Retinal pigment epithelial cell (primary cell): ENCODE measurements around the gene GADD45B.
A peak's percentile ranks its signal among the peaks of the same experiment; 100 is the strongest.
"Not testable (repeated sequence)": the region's sequence is repeated elsewhere in the genome, so short reads cannot be mapped to it uniquely, and the experiment has no call there.

ENCODE experiments used
- DNase-seq: peaks from one replicate; pipeline ENCODE4 v3.0.0-alpha.2; 2010; ENCODE audit warnings: low read depth
- H3K4me3 ChIP-seq: 2 replicates; pipeline ENCODE4 v1.5.1; 2011; ENCODE audit warnings: mild to moderate bottlenecking, low read length, control low read depth, moderate library complexity
- TF ChIP-seq, protein P1 (sequence below): conservative IDR thresholded peaks from 2 replicates; pipeline ENCODE4 v1.5.1; 2011; ENCODE audit warnings: low read depth, low read length, control low read depth, inconsistent platforms

The GADD45B gene

DNA sequence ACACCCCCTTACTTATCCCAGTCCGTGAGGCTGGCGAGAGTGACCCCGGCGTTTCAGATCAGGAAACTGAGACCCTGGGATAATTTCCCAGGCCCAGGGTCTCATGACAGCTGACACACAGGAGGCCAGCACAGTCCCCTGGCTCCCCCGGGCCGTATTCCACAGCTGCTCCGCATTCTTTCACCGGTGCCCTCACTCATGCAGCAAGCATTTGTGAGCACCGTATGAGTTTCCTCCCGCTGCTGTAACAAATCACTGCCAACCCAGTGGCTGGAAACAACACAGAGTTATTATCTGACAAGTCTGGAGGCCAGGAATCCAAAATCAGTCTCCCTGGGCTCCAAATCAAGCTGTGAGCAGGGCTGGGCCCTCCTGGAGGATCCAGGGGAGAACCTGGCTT, 21.3 kb downstream of the GADD45B start:
- TF ChIP-seq, protein P1, sequence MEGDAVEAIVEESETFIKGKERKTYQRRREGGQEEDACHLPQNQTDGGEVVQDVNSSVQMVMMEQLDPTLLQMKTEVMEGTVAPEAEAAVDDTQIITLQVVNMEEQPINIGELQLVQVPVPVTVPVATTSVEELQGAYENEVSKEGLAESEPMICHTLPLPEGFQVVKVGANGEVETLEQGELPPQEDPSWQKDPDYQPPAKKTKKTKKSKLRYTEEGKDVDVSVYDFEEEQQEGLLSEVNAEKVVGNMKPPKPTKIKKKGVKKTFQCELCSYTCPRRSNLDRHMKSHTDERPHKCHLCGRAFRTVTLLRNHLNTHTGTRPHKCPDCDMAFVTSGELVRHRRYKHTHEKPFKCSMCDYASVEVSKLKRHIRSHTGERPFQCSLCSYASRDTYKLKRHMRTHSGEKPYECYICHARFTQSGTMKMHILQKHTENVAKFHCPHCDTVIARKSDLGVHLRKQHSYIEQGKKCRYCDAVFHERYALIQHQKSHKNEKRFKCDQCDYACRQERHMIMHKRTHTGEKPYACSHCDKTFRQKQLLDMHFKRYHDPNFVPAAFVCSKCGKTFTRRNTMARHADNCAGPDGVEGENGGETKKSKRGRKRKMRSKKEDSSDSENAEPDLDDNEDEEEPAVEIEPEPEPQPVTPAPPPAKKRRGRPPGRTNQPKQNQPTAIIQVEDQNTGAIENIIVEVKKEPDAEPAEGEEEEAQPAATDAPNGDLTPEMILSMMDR, result no peak
- no peak overlapping the region for H3K4me3 ChIP-seq
- no peak for DNase-seq

DNA sequence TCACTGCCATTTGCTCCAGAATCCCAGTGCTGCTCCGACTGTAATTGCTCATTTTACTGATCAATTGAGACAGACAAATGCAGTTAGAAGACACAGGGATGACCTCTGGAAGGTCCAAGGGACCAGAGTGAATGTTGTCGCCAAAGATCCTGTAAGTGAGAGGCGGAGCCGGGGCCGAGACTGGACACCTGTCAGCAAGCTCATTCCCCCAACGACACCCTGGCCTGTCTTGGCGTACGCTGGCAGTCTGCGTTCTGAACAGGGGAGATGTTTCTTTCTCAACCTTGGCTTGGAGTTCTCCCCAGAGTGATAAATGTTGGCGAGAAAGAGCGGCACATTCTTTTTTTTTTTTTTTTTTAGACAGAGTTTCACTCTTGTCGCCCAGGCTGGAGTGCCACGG, 24.2 kb downstream of the GADD45B start:
- no peak for DNase-seq
- TF ChIP-seq, protein P1, result no peak
- H3K4me3 ChIP-seq, result no peak overlapping the region

DNA sequence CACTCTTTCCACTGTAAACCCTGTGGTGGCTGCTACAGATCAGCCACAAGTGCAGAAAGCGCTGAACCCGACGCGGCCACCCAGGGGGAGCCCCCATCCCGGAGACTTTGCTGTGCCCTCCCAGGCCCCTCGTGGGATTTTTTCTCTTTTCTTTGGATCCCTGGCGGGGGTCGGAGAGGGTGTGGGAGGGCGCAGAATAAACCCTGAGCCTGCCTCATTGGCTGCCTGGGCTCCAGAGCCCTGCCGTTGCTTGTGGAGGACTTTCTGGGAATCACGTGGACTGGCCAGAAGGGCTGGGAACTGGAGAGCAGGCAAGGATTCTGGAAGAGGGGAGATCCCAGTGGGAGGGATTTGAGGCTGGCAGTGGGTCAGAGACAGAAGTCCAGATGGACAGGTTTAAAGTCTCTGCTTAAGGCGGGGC, 24.9 kb downstream of the GADD45B start:
- TF ChIP-seq, protein P1, result peak; percentile 25
- no peak overlapping the region for H3K4me3 ChIP-seq
- DNase-seq, result no peak

DNA sequence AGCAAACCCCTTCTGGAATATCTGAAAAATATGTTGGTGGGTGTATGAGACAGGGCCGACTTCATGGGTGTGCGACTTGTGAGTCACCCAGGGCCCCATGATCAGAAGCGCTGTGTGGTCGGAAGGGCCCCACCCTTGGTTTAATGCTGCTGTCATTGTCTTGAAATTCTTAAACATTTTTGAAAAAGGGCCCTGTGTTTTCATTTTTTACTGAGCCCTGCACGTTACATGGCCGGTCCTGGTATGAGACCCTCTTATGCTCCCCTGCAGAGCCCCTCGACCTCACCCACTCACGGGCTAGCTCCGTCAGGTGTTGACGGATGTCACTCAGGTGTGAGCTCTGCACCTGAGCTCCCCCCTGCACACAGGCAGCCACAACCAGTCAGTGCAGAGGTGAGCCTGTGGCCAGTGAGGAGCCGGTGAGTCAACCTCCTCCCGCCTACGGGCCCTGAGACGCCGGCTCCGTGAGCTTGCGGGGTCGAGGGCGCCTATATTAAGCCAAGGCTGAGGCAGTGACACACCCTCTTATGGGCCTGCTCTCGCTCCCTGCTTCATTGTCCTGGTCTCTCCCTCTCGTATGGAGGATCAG, 27.7 kb downstream of the GADD45B start:
- peak; percentile 73 for DNase-seq
- no peak overlapping the region for H3K4me3 ChIP-seq
- TF ChIP-seq, protein P1, result no peak

DNA sequence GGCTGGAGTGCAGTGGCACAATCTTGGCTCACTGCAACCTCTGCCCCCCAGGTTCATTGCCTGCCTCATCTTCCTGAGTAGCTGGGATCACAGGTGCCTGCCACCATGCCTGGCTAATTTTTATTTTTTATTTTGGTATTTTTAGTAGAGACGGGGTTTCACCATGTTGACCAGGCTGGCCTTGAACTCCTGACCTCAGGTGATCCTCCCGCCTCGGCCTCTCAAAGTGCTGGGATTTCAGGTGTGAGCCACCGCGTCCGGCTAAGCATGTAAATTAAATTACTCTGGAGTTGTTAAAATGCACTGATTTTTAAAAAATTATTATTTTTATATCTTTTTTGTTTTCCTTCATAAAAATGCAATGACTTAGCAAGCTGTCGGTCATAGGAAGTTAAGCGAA, 30.7 kb downstream of the GADD45B start:
- DNase-seq, H3K4me3 ChIP-seq: not testable (repeated sequence)

DNA sequence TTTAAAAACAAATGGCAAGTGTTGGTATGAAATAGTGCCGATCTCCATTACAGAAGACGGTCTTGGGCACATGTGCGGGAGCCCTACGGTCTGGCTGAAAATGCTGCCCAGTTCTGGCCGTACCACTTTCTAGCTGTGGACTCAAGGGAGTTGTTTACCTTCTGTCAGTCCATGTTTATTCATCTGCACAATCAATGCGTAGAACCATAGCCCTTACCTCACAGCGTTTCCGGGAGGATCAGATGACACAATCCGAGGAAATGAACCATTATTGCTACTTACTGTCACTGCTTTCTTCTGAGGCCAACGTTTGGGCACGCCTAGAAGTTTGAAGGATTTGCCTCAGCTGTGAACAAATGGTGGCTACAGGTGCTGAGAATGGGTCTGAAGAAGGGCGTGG, 31.2 kb downstream of the GADD45B start:
- TF ChIP-seq, protein P1, result no peak
- H3K4me3 ChIP-seq, result no peak overlapping the region
- no peak for DNase-seq

DNA sequence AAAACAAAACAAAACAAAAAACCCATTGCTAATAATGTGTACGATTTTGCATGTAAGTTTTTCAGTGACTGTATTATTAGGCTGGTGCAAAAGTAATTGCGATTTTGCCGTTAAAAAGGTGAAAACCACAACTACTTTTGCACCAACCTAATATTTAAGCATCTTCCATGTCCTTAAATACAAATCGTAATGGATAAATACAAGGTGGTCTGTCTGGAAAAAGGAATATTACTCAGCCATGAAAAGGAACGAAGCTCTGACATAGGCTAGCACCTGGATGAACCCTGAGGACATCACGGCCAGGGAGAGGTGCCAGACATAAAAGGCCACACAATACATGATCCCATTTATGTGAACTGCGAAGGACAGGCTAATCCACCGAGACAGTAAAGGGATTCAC, 33.2 kb downstream of the GADD45B start:
- no peak for DNase-seq
- H3K4me3 ChIP-seq, result no peak overlapping the region
- TF ChIP-seq, protein P1, result no peak

DNA sequence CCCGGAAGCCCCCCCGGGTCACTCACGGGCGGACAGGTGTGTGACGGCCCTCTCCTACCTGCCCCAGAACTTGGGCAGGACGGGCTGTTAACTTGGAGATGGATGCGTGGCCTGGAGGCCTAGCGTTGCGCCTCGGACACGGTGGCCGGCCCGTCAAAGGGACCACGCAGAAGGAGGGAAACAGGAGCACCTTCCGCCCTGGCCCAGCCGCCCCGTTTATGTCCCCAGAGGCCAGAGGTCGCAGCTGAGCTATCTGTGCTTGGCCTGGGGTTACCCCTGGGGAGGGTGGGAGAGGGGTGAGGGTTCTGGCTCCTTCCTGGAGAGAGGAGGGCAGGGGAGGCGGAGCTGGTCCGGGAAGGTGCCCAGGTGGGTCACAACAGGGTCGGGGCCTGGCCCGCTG, 35.6 kb downstream of the GADD45B start:
- TF ChIP-seq, protein P1, result no peak
- H3K4me3 ChIP-seq, result no peak overlapping the region
- no peak for DNase-seq
